ENCODE measurements around the gene TRPM5. TPM values are rescaled to one million over a fixed set of nuclear protein-coding genes. Genes with fewer than 3 reads are reported as not detected.

Gene TRPM5
- total and polyA plus RNA-seq, 2 of the 8 experiments (the other 6 are each of a cell fraction or from before 2014, with no cell fraction given), result 0.02 TPM; not detected in 1

GRCh38 chr11:2406878-2407410 is 37.4 kb downstream of the TRPM5 start:
- 91% methylated on average over 11 of the region's 24 CpGs; no CpG with 5 or more reads in 1 of the 2 experiments for WGBS, 2 experiments (ENCODE audit: extremely low coverage in 1 of 2, insufficient coverage in 1 of 2, insufficient read length in 1 of 2, insufficient replicate concordance in 2 of 2, low coverage in 1 of 2, low lambda C conversion rate in 2 of 2, missing lambda C conversion rate in 1 of 2)
- no peak overlapping the region for H2AFZ ChIP-seq (ENCODE audit: low read length)
- H3K14ac ChIP-seq (ENCODE audit: insufficient read length), result no peak overlapping the region
- no peaks in the 10 kb centered on the region for H3K79me1 ChIP-seq (ENCODE audit: low read depth, low read length)
- no peak overlapping the region for H4K5ac ChIP-seq (ENCODE audit: insufficient read length, low read depth, low read length)
- H2BK5ac ChIP-seq (ENCODE audit: low read depth, low read length), result no peak overlapping the region
- no peak overlapping the region for H3K18ac ChIP-seq (ENCODE audit: extremely low read depth, low read length)
- H2AK5ac ChIP-seq (ENCODE audit: low read depth, low read length), result no peak overlapping the region
- H3K9ac ChIP-seq (replicated peaks in 1 of 4; ENCODE audit: extremely low read depth in 1 of 4, low read depth in 3 of 4, low read length in 3 of 4), result no peak overlapping the region
- no peak overlapping the region for H3K4me3 ChIP-seq (ENCODE audit: extremely low read depth in 1 of 4, insufficient read depth in 2 of 4, low read depth in 3 of 4, low read length in 4 of 4)
- H3K4ac ChIP-seq (replicated peaks; ENCODE audit: insufficient read length, low read depth, low read length), result no peak overlapping the region
- H4K20me1 ChIP-seq (replicated peaks in 1 of 2; ENCODE audit: control insufficient read depth in 1 of 2, insufficient read depth in 2 of 2, low read length in 2 of 2), result peaks cover 3 to 5% of the 10 kb centered on the region in 2 experiments
- DNase-seq (ENCODE audit: low read depth in 1 of 2, low spot score in 2 of 2), result no peak
- ChIA-PET CTCF (ENCODE audit: partially characterized antibody) (interaction anchor here (1.1 to 14.1 kb wide), 3 partner anchors 12 to 101 kb away, joined by 3 to 196 read pairs (median 64); no protein-coding TSS in a partner anchor), POLR2A (ENCODE audit: partially characterized antibody) (interaction anchor here (1.6 to 3.4 kb wide), 2 partner anchors 12 to 29 kb away, joined by 5 to 17 read pairs; no protein-coding TSS in a partner anchor)
- H2BK12ac ChIP-seq (ENCODE audit: low read depth, low read length), result no peak overlapping the region
- no peak overlapping the region for H2BK20ac ChIP-seq (ENCODE audit: low read length)
- H3K56ac ChIP-seq (replicated peaks; ENCODE audit: insufficient read length, low read depth, low read length), result no peak overlapping the region
- H3K27ac ChIP-seq (ENCODE audit: low read depth, low read length), result no peak overlapping the region
- no peaks in the 10 kb centered on the region for H3K23me2 ChIP-seq (ENCODE audit: low read depth, low read length)
- no peak overlapping the region for H2BK120ac ChIP-seq (replicated peaks; ENCODE audit: low read depth, low read length)
- FAIRE-seq, result no peak
- TF ChIP-seq SIRT6 (IDR thresholded peaks at IDR 0.05; ENCODE audit: low read length) (no peak), TAF7 (optimal IDR thresholded peaks at IDR 0.05; ENCODE audit: borderline replicate concordance, low read depth, low read length) (no peak), FOSL1 (IDR thresholded peaks at IDR 0.05; ENCODE audit: insufficient read depth, low read depth, low read length) (no peak), EGR1 (IDR thresholded peaks at IDR 0.05; ENCODE audit: borderline replicate concordance, low read depth, low read length) (no peak), GABPA (IDR thresholded peaks at IDR 0.05; ENCODE audit: borderline replicate concordance, insufficient read depth, low read length) (no peak), EP300 (IDR thresholded peaks at IDR 0.05; ENCODE audit: borderline replicate concordance in 1 of 2, low read depth in 2 of 2, low read length in 2 of 2) (no peak), NANOG (IDR thresholded peaks at IDR 0.05; ENCODE audit: insufficient read depth, low read depth, low read length, poor library complexity, severe bottlenecking) (no peak), EZH2 (IDR thresholded peaks at IDR 0.05; ENCODE audit: low read depth, low read length, severe bottlenecking) (no peak), TEAD4 (IDR thresholded peaks at IDR 0.05; ENCODE audit: low read depth, low read length) (no peak), NRF1 (IDR thresholded peaks at IDR 0.05; ENCODE audit: low read depth, low read length) (no peak), KDM5A (IDR thresholded peaks at IDR 0.05; ENCODE audit: low read length) (no peak)
- peaks cover 0 to 3% of the 10 kb centered on the region in 2 experiments; a peak in 1 of 4 replicates for H3K79me2 ChIP-seq (ENCODE audit: control insufficient read depth in 1 of 2, insufficient read depth in 2 of 2, low read length in 2 of 2)
- peak overlapping the region; percentile 46; the same call in 1 of the 2 replicates for H2BK15ac ChIP-seq (ENCODE audit: low read length)
- H3K36me3 ChIP-seq (ENCODE audit: control insufficient read depth in 2 of 4, insufficient read depth in 4 of 4, low read length in 3 of 4), result peaks cover 2 to 14% (median 10%) of the 10 kb centered on the region in 4 experiments; a peak in 4 of 8 replicates
- no peak overlapping the region for H4K91ac ChIP-seq (replicated peaks; ENCODE audit: insufficient read length, low read length)
- no peak overlapping the region for H3K4me2 ChIP-seq (ENCODE audit: insufficient read depth in 1 of 2, low read depth in 2 of 2, low read length in 2 of 2)
- H4K8ac ChIP-seq (ENCODE audit: extremely low read depth, insufficient read depth, low read length), result peak overlapping the region; percentile 85; the same call in 1 of the 2 replicates
- no peaks in the 10 kb centered on the region for H3K27me3 ChIP-seq (replicated peaks in 1 of 4; ENCODE audit: control insufficient read depth in 3 of 4, extremely low read depth in 1 of 4, insufficient read depth in 3 of 4, low read length in 3 of 4)
- no peak overlapping the region for H3K23ac ChIP-seq (ENCODE audit: insufficient read length)
- H3K4me1 ChIP-seq (replicated peaks in 1 of 4; ENCODE audit: control insufficient read depth in 3 of 4, insufficient read depth in 4 of 4, low read length in 3 of 4), result peaks cover 0 to 2% (median 0%) of the 10 kb centered on the region in 4 experiments; a peak in 2 of 7 replicates
- no peaks in the 10 kb centered on the region for H3K9me3 ChIP-seq (ENCODE audit: insufficient read depth in 2 of 2, low read depth in 1 of 2, low read length in 1 of 2)

Data from H1 (cell line).